Neural cell (in vitro differentiated cells): ENCODE measurements around the gene SMPD2. TPM values are rescaled to one million over a fixed set of nuclear protein-coding genes. Genes with fewer than 3 reads are reported as not detected.
A peak's percentile ranks its signal among the peaks of the same experiment; 100 is the strongest.

ENCODE experiments used
- H2AFZ ChIP-seq: fragments of 200-600, 300-800 bp; sonication (generic), shearing (Covaris generic); 2 replicates; pipeline ENCODE4 v1.6.0; 2014; ENCODE audit warnings: low read depth, mild to moderate bottlenecking, antibody characterized with exemption, low read length, moderate library complexity
- H3F3A ChIP-seq: fragments of 200-600 bp; shearing (Covaris generic); 2 replicates; pipeline ENCODE4 v1.6.1; 2016; ENCODE audit warnings: mild to moderate bottlenecking, moderate library complexity, mixed read lengths, antibody characterized with exemption, low read length; ENCODE audit not compliant: insufficient read depth, poor library complexity, severe bottlenecking
- H3K27ac ChIP-seq: fragments of 200-600, 300-800 bp; sonication (generic), shearing (Covaris generic); 2 replicates; pipeline ENCODE4 v1.5.1; 2014; ENCODE audit warnings: mild to moderate bottlenecking, low read length, moderate library complexity
- H3K27me3 ChIP-seq: fragments of 300-800, 200-600 bp; sonication (generic), shearing (Covaris generic); 2 replicates; pipeline ENCODE4 v1.6.0; 2014; ENCODE audit warnings: mild to moderate bottlenecking, low read depth, low read length, moderate library complexity; ENCODE audit not compliant: insufficient read depth
- H3K36me3 ChIP-seq: fragments of 300-800, 200-600 bp; sonication (generic), shearing (Covaris generic); 2 replicates; pipeline ENCODE4 v1.5.1; 2014; ENCODE audit warnings: mild to moderate bottlenecking, antibody characterized with exemption, low read length, moderate library complexity; ENCODE audit not compliant: insufficient read depth
- H3K4me2 ChIP-seq: fragments of 300-800, 200-600 bp; sonication (generic), shearing (Covaris generic); 2 replicates; pipeline ENCODE4 v1.6.0; 2014; ENCODE audit warnings: mild to moderate bottlenecking, low read length
- H3K4me3 ChIP-seq: fragments of 300-800, 200-600 bp; sonication (generic), shearing (Covaris generic); 2 replicates; pipeline ENCODE4 v1.5.1; 2014; ENCODE audit warnings: mild to moderate bottlenecking, low read length, moderate library complexity
- H3K79me2 ChIP-seq: fragments of 200-600 bp; shearing (Covaris generic); replicated peaks from 2 replicates; pipeline ENCODE4 v1.6.0; 2014; ENCODE audit warnings: mild to moderate bottlenecking, low read length, moderate library complexity; ENCODE audit not compliant: insufficient read depth
- H3K9ac ChIP-seq: fragments of 300-800, 200-600 bp; sonication (generic), shearing (Covaris generic); 2 replicates; pipeline ENCODE4 v1.6.1; 2016; ENCODE audit warnings: mild to moderate bottlenecking, low read length, mixed read lengths
- H3K9me2 ChIP-seq: fragments of 200-600 bp; shearing (Covaris generic); 2 replicates; pipeline ENCODE4 v1.6.1; 2016; ENCODE audit warnings: mild to moderate bottlenecking, low read length, mixed read lengths; ENCODE audit not compliant: insufficient read depth
- H3K9me3 ChIP-seq: fragments of 200-600, 300-800 bp; sonication (generic), shearing (Covaris generic); 2 replicates; pipeline ENCODE4 v1.6.1; 2016; ENCODE audit warnings: mild to moderate bottlenecking, mixed run types, low read length, moderate library complexity, mixed read lengths
- H4K20me1 ChIP-seq: fragments of 200-600 bp; shearing (Covaris generic); 2 replicates; pipeline ENCODE4 v1.6.1; 2016; ENCODE audit warnings: mild to moderate bottlenecking, mixed run types; ENCODE audit not compliant: insufficient read depth
- CTCF ChIP-seq: fragments of 450-650 bp; IDR thresholded peaks from 2 replicates; pipeline ENCODE4 v1.5.1; 2014; ENCODE audit warnings: antibody characterized with exemption, mild to moderate bottlenecking, moderate library complexity; ENCODE audit not compliant: poor library complexity, severe bottlenecking
- EP300 ChIP-seq: fragments of 450-650 bp; conservative IDR thresholded peaks from 2 replicates; pipeline ENCODE4 v1.6.1; 2014; ENCODE audit warnings: antibody characterized with exemption, mild to moderate bottlenecking, moderate library complexity; ENCODE audit not compliant: poor library complexity, severe bottlenecking
- EZH2 ChIP-seq: fragments of 200-600, 300-800 bp; shearing (Covaris generic), sonication (generic); IDR thresholded peaks from 2 replicates; pipeline ENCODE4 v1.6.1; 2014; ENCODE audit warnings: antibody characterized with exemption, low read length, borderline replicate concordance, mild to moderate bottlenecking; ENCODE audit not compliant: insufficient read depth, poor library complexity, severe bottlenecking
- MXI1 ChIP-seq: fragments of 450-650 bp; conservative IDR thresholded peaks from 2 replicates; pipeline ENCODE4 v1.6.1; 2014; ENCODE audit warnings: antibody characterized with exemption, mild to moderate bottlenecking; ENCODE audit not compliant: poor library complexity, severe bottlenecking
- POLR2AphosphoS5 ChIP-seq: IDR thresholded peaks from 2 replicates; pipeline ENCODE4 v1.6.1; 2012
- RAD21 ChIP-seq: fragments of 450-650 bp; conservative IDR thresholded peaks from 2 replicates; pipeline ENCODE4 v1.6.1; 2014; ENCODE audit warnings: antibody characterized with exemption, mild to moderate bottlenecking, moderate library complexity
- REST ChIP-seq: IDR thresholded peaks from 2 replicates; pipeline ENCODE4 v1.6.1; 2012; ENCODE audit warnings: borderline replicate concordance
- SMC3 ChIP-seq: fragments of 450-650 bp; conservative IDR thresholded peaks from 2 replicates; pipeline ENCODE4 v1.6.1; 2014; ENCODE audit warnings: antibody characterized with exemption, mild to moderate bottlenecking, moderate library complexity; ENCODE audit not compliant: poor library complexity
- TAF1 ChIP-seq: IDR thresholded peaks from 2 replicates; pipeline ENCODE4 v1.6.1; 2012; ENCODE audit warnings: low read depth
- polyA plus RNA-seq: library from polyadenylated mRNA; depleted of rRNA; stranded (reverse); fragments of >200 nt; gene quantifications from 2 replicates; pipeline ENCODE4 v1.2.3, GENCODE V29; 2014

The SMPD2 gene
- polyA plus RNA-seq, 1 donor from 2014 or later = 8.0 TPM

GRCh38 chr6:109483735-109484057 is 43.2 kb downstream of the SMPD2 start:
- H3F3A ChIP-seq = no peaks in the 10 kb centered on the region
- H3K27ac ChIP-seq = no peak overlapping the region
- TF ChIP-seq POLR2AphosphoS5 = no peak
- TF ChIP-seq CTCF = no peak
- no peak for TF ChIP-seq TAF1
- no peak for TF ChIP-seq EZH2
- TF ChIP-seq REST = no peak
- no peak for TF ChIP-seq MXI1
- TF ChIP-seq SMC3 = no peak
- no peak for TF ChIP-seq EP300
- TF ChIP-seq RAD21 = no peak
- H3K9me3 ChIP-seq = no peaks in the 10 kb centered on the region
- H3K36me3 ChIP-seq = no peaks in the 10 kb centered on the region
- no peaks in the 10 kb centered on the region for H4K20me1 ChIP-seq
- no peaks in the 10 kb centered on the region for H3K79me2 ChIP-seq
- H3K4me3 ChIP-seq = peak overlapping the region; percentile 63
- no peaks in the 10 kb centered on the region for H3K27me3 ChIP-seq
- no peak overlapping the region for H2AFZ ChIP-seq
- H3K9ac ChIP-seq = no peak overlapping the region
- H3K4me2 ChIP-seq = peak overlapping the region; percentile 55
- H3K9me2 ChIP-seq = no peaks in the 10 kb centered on the region

- Histone ChIP-seq H2AFZ (no peak overlapping the region), H3K9me2 (no peaks in the 10 kb centered on the region), H3K27me3 (no peaks in the 10 kb centered on the region), H3K9me3 (no peaks in the 10 kb centered on the region), H3K36me3 (no peaks in the 10 kb centered on the region), H3K79me2 (no peaks in the 10 kb centered on the region), H3K27ac (no peak overlapping the region), H3K4me3 (peak overlapping the region; percentile 63), H4K20me1 (no peaks in the 10 kb centered on the region), H3K9ac (no peak overlapping the region), H3K4me2 (no peak overlapping the region), H3F3A (no peaks in the 10 kb centered on the region)
- TF ChIP-seq EZH2 (no peak), POLR2AphosphoS5 (no peak), EP300 (no peak), SMC3 (no peak), TAF1 (no peak), MXI1 (no peak), REST (no peak), CTCF (no peak), RAD21 (no peak)
These were observed 43.6 kb downstream of the SMPD2 start for GRCh38 chr6:109484122-109484521.
